Spleen (tissue), 11 donors: Measurements from ENCODE around the gene KRTAP5-1. TPM values are rescaled to one million over a fixed set of nuclear protein-coding genes. Genes with fewer than 3 reads are reported as not detected.

Source experiments
- DNase-seq: peaks from one replicate; pipeline ENCODE4 v3.0.0-alpha.2; 2020
- H3K27ac ChIP-seq, 8 donors: fragments of 200-600 bp; sonication (generic) in 7 of 8; 1 replicate in 4 of 8; 2 replicates in 4 of 8; pipeline versions ENCODE4 v1.5.0 to v1.8.0; 2016 to 2021; ENCODE audit warnings: inconsistent platforms in 4 of 8, mild to moderate bottlenecking in 4 of 8, moderate library complexity in 1 of 8
- H3K27me3 ChIP-seq, 7 donors: fragments of 200-600 bp; sonication (generic) in 6 of 7; replicated peaks in 1 of 7; 1 replicate in 4 of 7; 2 replicates in 3 of 7; pipeline versions ENCODE4 v1.5.0 to v1.8.0; 2016 to 2021; ENCODE audit warnings: inconsistent platforms in 3 of 7, mild to moderate bottlenecking in 1 of 7
- H3K36me3 ChIP-seq, 6 donors: fragments of 200-600 bp; sonication (generic) in 5 of 6; 1 replicate in 4 of 6; 2 replicates in 2 of 6; pipeline versions ENCODE4 v1.5.0 to v1.8.0; 2016 to 2021; ENCODE audit warnings: inconsistent platforms in 2 of 6
- H3K4me1 ChIP-seq, 6 donors: fragments of 200-600 bp; sonication (generic) in 5 of 6; 1 replicate in 3 of 6; 2 replicates in 3 of 6; pipeline versions ENCODE4 v1.5.0 to v1.8.0; 2016 to 2021; ENCODE audit warnings: inconsistent platforms in 3 of 6
- H3K4me3 ChIP-seq, 8 donors: fragments of 200-600 bp; sonication (generic) in 7 of 8; 1 replicate in 4 of 8; 2 replicates in 4 of 8; pipeline versions ENCODE4 v1.5.0 to v1.8.0; 2016 to 2021; ENCODE audit warnings: inconsistent platforms in 4 of 8, mild to moderate bottlenecking in 4 of 8, moderate library complexity in 2 of 8
- H3K9me3 ChIP-seq, 8 donors: fragments of 200-600 bp; sonication (generic) in 7 of 8; 1 replicate in 4 of 8; 2 replicates in 4 of 8; pipeline versions ENCODE4 v1.5.0 to v1.8.0; 2016 to 2021; ENCODE audit warnings: inconsistent platforms in 4 of 8
- CTCF ChIP-seq, 11 experiments: fragments of 200-600 bp in 7 of 11; fragments of 450-650 bp in 4 of 11; sonication (generic) in 4 of 11; IDR thresholded peaks in 8 of 11; conservative IDR thresholded peaks in 3 of 11; 1 replicate in 7 of 11; 2 replicates in 4 of 11; pipeline versions ENCODE4 v1.4.0 to v1.8.0; 2016 to 2021; ENCODE audit warnings: antibody characterized with exemption in 11 of 11, inconsistent platforms in 4 of 11, mild to moderate bottlenecking in 1 of 11
- POLR2A ChIP-seq, 3 donors: fragments of 450-650 bp; IDR thresholded peaks; one replicate each; pipeline ENCODE4 v1.5.1; 2017; ENCODE audit warnings: antibody characterized with exemption in 3 of 3, mild to moderate bottlenecking in 1 of 3
- POLR2AphosphoS5 ChIP-seq, 3 donors: sonication (generic); formaldehyde crosslinking; IDR thresholded peaks; one replicate each; pipeline ENCODE4 v1.5.1; 2017; ENCODE audit warnings: antibody characterized with exemption in 3 of 3
- whole genome bisulfite sequencing, 5 donors: extraction: QIAGEN DNeasy Blood & Tissue Kit in 3 of 5; methylation state at CpG; one replicate each; pipeline versions ENCODE4 v1.1.5 to v1.1.7; 2013 to 2018; 5-methylcytosine and 5-hydroxymethylcytosine counted together
- intact Hi-C: fragments of 100-400 bp; cut with DNase I; formaldehyde crosslinking; loops from one replicate; pipeline ENCODE4 v1.15.0; 2023; ENCODE audit warnings: low total_unique reads
- polyA plus RNA-seq, 3 donors: library from polyadenylated mRNA; stranded (reverse); fragments of 200-250 nt; gene quantifications; one replicate each; pipeline ENCODE4 v1.2.1, GENCODE V29; 2013
- total RNA-seq, 7 donors: library from RNA; depleted of rRNA in 3 of 7; stranded (reverse); fragments of >200 nt in 3 of 7; fragmentation: NEBNext Ultra II Directional in 4 of 7; extraction: Animal tissue kit (Norgen Biotek cat#: 25700) in 4 of 7; gene quantifications; one replicate each; pipeline versions ENCODE4 v1.1.0 to v1.2.1, GENCODE V29; 2016 to 2021
- donor health status: healthy with polysubstance abuse.
- donor health status: DM: no; HTN: no; CAD: no; lungs with moderate emphysema.
- donor health status: DM: no; HTN: no; CAD: no.
- donor health status: Bipolar disorder and iron deficiency.
- donor health status: healthy.
- donor health status: DM: no; HTN: no; CAD: no.
- donor health status: DM: yes; HTN: yes; CAD: no.

Gene KRTAP5-1
- total and polyA plus RNA-seq, 10 donors, result not detected

DNA sequence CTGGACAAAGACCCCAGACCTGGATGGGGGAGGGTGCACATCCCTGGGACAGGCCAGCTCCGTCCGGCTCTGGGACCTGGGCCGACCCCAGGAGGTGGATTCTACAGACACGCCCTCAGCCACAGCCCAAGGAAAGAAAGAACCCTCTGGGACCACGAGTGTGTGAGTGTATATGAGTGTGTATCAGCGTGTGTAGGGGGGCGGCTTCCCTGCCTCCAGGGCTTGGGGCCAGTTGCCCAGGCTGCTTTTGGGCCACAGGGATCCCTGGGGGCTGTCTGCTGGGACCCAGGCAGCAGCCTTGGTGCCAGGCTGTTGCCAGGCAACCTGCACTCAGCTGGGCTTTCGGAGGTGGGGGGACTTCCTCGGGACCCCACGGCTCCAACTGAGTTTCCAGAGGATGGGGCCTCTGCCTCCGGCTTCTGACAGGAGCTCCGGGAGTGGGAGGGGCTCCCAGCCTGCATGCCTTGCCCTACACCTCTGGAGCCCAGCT lies 21.9 kb downstream of the KRTAP5-1 start:
- peaks cover 0 to 59% (median 0%) of the 10 kb centered on the region in 7 donors for H3K27me3 ChIP-seq
- no peak for DNase-seq
- H3K36me3 ChIP-seq, result peaks cover 0 to 40% (median 0%) of the 10 kb centered on the region in 6 donors
- H3K4me1 ChIP-seq, result peaks cover 4 to 68% (median 32%) of the 10 kb centered on the region in 6 donors
- WGBS, 5 donors, result 76 to 89% (median 83%) methylated on average over 4 to 12 of the region's 12 CpGs
- intact Hi-C loops, result no loop called here
- H3K27ac ChIP-seq, result no peak overlapping the region
- TF ChIP-seq POLR2AphosphoS5 (IDR thresholded peaks at IDR 0.05) (no peak), CTCF (IDR thresholded peaks at IDR 0.05 in 8 of 11, conservative IDR thresholded peaks at IDR 0.05 in 3 of 11) (no peak), POLR2A (IDR thresholded peaks at IDR 0.05) (no peak)
- H3K4me3 ChIP-seq, result no peak overlapping the region
- no peaks in the 10 kb centered on the region for H3K9me3 ChIP-seq

GRCh38 chr11:1562469-1563148 lies 22.5 kb downstream of the KRTAP5-1 start:
- intact Hi-C loops, result no loop called here
- TF ChIP-seq POLR2A (IDR thresholded peaks at IDR 0.05), result no peak
- TF ChIP-seq CTCF (IDR thresholded peaks at IDR 0.05 in 8 of 11, conservative IDR thresholded peaks at IDR 0.05 in 3 of 11), result no peak
- no peak for TF ChIP-seq POLR2AphosphoS5 (IDR thresholded peaks at IDR 0.05)
- peak; percentile 74 for DNase-seq

GRCh38 chr11:1561955-1562354 lies 23.1 kb downstream of the KRTAP5-1 start:
- Histone ChIP-seq H3K27ac (no peak overlapping the region), H3K4me3 (no peak overlapping the region), H3K4me1 (peaks cover 4 to 69% (median 33%) of the 10 kb centered on the region in 6 donors), H3K27me3 (peaks cover 0 to 69% (median 0%) of the 10 kb centered on the region in 7 donors), H3K36me3 (peaks cover 0 to 50% (median 3%) of the 10 kb centered on the region in 6 donors), H3K9me3 (no peaks in the 10 kb centered on the region)
- intact Hi-C loops, result no loop called here
- no peak for DNase-seq
- TF ChIP-seq POLR2AphosphoS5 (IDR thresholded peaks at IDR 0.05) (no peak), POLR2A (IDR thresholded peaks at IDR 0.05) (no peak), CTCF (IDR thresholded peaks at IDR 0.05 in 8 of 11, conservative IDR thresholded peaks at IDR 0.05 in 3 of 11) (no peak)
- WGBS, 5 donors, result 57 to 84% (median 68%) methylated on average over 3 to 5 of the region's 5 CpGs

More at GRCh38 chr11:1562469-1563148, 22.5 kb downstream of the KRTAP5-1 start:
- Histone ChIP-seq H3K9me3 (no peaks in the 10 kb centered on the region), H3K27ac (no peak overlapping the region), H3K4me3 (no peak overlapping the region), H3K27me3 (peaks cover 0 to 62% (median 0%) of the 10 kb centered on the region in 7 donors), H3K36me3 (peaks cover 0 to 44% (median 0%) of the 10 kb centered on the region in 6 donors), H3K4me1 (peaks cover 4 to 69% (median 35%) of the 10 kb centered on the region in 6 donors)
- 89 to 93% (median 91%) methylated on average over 6 to 14 of the region's 14 CpGs for WGBS, 5 donors

GRCh38 chr11:1561266-1561665 lies 23.8 kb downstream of the KRTAP5-1 start:
- Histone ChIP-seq H3K4me3 (no peak overlapping the region), H3K36me3 (peaks cover 0 to 53% (median 3%) of the 10 kb centered on the region in 6 donors), H3K27ac (no peak overlapping the region), H3K9me3 (no peaks in the 10 kb centered on the region), H3K27me3 (peaks cover 0 to 76% (median 0%) of the 10 kb centered on the region in 7 donors), H3K4me1 (peaks cover 4 to 62% (median 32%) of the 10 kb centered on the region in 6 donors)
- TF ChIP-seq POLR2AphosphoS5 (IDR thresholded peaks at IDR 0.05), result no peak
- no peak for TF ChIP-seq POLR2A (IDR thresholded peaks at IDR 0.05)
- TF ChIP-seq CTCF (IDR thresholded peaks at IDR 0.05 in 8 of 11, conservative IDR thresholded peaks at IDR 0.05 in 3 of 11), result no peak
- intact Hi-C loops, result no loop called here
- WGBS, 5 donors, result 83 to 93% (median 86%) methylated on average over 2 to 17 of the region's 17 CpGs
- no peak for DNase-seq
